HCT116 (cell line): ENCODE results near the gene PPP1R12B.

Experiments used
- CTCF ChIP-seq, 3 experiments: fragments of 200-600 bp in 1 of 3; sonication (generic) in 1 of 3; IDR thresholded peaks in 2 of 3; conservative IDR thresholded peaks in 1 of 3; 2 replicates each; pipeline ENCODE4 v1.5.1; 2012 to 2017; ENCODE audit warnings: low read depth in 2 of 3, low read length in 2 of 3, antibody characterized with exemption in 1 of 3, borderline replicate concordance in 1 of 3, control low read depth in 1 of 3, mild to moderate bottlenecking in 1 of 3, mixed read lengths in 1 of 3, mixed run types in 1 of 3, moderate library complexity in 1 of 3; ENCODE audit not compliant: insufficient read depth in 1 of 3
- JUND ChIP-seq: IDR thresholded peaks from 2 replicates; pipeline ENCODE4 v1.6.1; 2012

GRCh38 chr1:202586871-202587270, 238.4 kb downstream of the PPP1R12B start:
- TF ChIP-seq CTCF (IDR thresholded peaks at IDR 0.05 in 2 of 3, conservative IDR thresholded peaks at IDR 0.05 in 1 of 3; ENCODE audit: borderline replicate concordance in 1 of 3, insufficient read depth in 1 of 3, low read depth in 2 of 3, low read length in 2 of 3) (no peak), JUND (no peak)
